ENCODE measurements around the gene TNFSF9.
"Not testable (repeated sequence)": the region's sequence is repeated elsewhere in the genome, so short reads cannot be mapped to it uniquely, and the experiment has no call there.

TNFSF9 gene

GRCh38 chr19:6508028-6508771, 22.6 kb upstream of the TNFSF9 start:
- DNase-seq: not testable (repeated sequence)

GRCh38 chr19:6509118-6509971, 21.5 kb upstream of the TNFSF9 start:
- no peak for DNase-seq

- DNase-seq: no peak
These were observed 20.2 kb upstream of the TNFSF9 start for GRCh38 chr19:6510618-6511017.

- no peak for DNase-seq
These were observed 16.7 kb upstream of the TNFSF9 start for GRCh38 chr19:6514089-6514488.

DNA sequence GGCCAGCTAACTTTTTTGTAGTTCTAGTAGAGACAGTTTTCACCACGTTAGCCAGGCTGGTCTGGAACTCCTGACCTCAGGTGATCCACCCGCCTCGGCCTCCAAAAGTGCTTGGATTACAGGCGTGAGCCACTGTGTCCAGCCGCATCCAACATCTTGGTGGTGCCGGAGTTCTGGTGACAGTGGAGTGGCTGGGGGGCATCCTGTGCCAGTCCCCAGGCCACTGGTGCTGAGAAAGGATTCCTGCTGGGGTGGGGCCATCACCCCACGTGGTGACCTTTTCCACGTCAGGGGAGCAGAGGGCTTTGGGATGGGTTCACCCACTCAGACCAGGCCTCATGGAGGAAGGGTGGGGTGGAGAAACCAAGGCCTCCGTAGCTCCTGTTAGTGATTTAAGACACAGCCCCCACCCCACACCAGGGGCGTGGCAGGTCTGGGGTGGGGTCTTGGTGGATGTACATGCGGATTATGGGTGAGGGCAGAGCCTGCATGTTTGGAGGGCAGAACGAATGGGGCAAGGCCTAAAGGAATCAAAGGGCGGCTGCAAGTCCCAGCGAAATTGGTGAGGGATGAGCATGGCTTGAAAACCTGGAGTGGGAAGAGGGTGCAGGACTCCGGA, 15.8 kb upstream of the TNFSF9 start:
- no peak for DNase-seq

DNA sequence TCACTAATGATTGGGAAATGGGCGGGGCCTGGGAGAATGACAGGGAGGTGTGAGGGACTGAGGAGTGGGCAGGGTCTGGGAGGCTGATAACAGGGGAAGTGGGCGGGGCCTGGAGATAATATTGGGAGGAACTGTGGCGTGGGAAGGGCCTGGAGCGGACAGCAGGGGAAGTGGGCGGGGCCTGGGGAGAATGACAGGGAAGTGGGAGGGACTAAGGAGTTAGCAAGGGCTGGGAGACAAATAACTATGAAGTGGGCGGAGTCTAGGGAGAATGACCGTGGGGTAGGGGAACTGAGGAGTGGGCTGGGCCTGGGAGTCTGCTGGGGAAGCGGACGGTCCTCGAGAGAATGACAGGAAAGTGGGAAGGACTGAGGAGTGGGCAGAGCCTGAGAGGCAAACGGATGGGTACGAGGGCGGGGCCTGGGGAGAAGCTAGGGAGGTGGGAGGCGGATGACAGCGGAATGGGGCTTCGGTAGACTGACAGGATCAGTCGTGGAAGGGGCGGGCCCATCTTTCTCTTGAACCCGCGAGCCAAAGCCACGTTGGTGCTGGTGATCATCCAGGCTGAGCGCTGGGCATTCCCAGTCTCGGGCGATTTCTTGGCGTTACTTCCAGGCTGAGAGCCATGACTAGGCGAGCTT, 14.7 kb upstream of the TNFSF9 start:
- peak; percentile 85 for DNase-seq

DNA sequence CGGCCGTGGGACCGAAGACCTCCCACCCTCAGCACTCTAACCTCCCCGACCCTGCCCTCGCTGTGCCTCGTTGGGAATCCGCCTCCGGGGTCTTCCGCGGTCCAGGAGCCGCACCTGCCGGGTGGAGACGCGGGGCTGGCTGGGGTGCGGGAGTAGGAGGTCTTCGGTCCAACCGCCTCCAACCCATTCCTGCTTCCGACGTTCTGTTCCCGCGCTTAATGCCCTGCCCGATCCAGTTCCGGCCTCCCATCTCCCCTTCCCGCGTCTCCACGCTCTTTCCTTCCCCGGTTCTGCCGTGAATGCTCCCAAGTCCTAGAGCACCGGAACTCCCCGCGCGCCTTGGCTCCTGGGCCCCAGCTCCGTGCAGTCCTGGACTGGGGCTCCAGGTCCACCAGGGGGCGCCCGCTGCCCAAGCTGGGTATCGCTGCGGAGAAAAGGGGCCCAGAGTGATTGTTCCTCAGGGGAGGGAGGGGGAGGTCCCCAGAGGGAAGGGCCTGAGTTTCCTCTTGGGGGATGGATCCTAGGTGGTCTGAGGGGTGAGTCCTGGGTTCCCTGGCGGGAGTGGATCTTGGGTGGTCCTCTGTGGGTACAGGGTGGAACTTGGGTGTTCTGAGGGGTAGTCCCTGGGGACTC, 14.1 kb upstream of the TNFSF9 start:
- peak; percentile 85 for DNase-seq

DNA sequence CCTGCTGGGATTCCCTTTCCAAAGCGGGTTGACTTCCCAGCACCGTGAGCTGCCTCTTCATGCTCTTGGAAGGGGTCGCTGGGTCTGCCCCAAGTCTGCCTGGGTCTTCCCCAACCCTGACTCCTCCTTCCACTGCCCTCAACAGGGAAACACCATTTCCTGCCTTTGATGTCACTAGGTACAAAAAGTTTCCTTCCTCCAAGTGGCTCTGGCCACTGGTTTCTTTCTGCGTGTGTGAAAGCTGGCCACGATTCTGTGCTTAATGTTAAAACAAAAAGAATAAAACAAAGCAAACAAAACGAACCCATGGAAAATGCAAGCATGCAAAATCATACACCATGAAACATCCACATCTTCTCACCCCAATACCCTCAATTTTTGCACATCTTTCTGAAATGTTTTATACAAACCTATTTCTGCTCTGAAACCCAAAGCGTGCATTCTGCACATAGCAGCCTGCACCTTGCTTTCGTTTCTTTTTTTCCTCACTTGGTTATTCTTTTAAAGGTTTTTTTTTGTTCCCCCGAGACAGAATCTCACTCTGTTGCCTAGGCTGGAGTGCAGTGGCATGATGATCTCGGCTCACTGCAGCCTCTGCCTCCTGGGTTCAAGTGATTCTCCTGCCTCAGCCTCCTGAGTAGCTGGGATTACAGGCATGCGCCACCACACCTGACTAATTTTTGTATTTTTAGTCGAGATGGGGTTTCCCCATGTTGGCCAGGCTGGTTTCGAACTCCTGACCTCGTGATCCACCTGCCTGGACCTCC, 12.5 kb upstream of the TNFSF9 start:
- no peak for DNase-seq

DNA sequence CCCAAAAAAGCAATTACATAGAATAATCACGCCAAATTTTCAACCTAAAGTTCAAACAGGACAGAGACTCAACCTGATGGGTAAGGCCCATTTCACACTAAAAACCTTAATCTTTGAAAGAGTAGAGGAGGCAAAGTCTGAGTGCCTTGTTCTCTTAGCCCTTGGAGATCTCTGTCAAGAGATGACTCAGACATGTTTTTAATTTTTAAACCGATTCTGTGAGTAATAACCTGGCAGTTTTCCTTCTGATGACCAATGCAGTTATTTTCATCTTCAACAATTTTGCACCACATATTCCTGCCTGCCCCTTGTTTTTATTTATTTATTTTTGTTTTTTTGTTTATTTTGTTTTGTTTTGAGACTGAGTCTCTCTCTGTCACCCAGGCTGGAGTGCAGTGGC, 11.5 kb upstream of the TNFSF9 start:
- no peak for DNase-seq

DNA sequence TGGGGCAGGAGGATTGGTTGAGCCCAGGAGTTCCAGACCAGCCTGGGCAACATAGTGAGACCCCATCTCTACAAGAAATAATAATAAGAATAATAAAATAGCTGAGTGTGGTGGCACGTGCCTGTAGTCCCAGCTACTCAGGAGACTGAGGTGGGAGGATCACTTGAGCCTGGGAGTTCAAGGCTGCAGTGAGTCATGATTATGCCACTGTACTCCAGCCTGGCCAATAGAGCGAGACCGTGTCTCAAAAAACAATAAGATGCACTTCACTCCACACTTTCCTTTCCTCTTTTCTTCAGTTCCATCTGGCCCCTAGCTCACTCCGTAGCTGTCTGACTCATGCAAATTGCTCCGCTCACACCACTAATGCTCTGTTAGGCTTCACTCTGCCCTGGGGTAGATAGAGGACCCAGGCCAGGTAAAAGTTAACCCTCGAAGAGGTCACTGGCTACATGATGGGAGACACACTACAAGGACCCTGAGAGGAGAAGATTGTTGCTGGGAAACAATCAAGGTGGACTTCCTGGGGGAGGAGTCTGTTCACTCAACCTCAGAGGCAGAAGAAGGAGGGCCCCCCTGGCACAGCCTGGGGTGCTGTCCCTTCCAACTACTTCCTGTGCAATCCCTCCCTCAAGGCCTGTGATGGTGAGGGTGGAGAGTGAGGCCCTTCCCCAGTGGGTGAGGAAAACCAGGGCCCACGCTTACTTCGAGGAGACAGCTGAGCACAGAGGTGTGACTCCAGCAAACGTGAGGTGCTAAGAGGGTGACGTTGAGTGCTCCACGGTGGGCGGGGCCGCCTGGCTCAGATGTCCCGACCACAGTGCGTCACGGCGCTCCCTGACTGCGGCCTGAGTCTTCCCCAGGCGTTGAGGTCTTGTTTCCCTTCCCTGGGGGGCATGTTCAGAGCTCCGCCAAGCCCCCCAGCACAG, 8.8 kb upstream of the TNFSF9 start:
- no peak for DNase-seq

DNA sequence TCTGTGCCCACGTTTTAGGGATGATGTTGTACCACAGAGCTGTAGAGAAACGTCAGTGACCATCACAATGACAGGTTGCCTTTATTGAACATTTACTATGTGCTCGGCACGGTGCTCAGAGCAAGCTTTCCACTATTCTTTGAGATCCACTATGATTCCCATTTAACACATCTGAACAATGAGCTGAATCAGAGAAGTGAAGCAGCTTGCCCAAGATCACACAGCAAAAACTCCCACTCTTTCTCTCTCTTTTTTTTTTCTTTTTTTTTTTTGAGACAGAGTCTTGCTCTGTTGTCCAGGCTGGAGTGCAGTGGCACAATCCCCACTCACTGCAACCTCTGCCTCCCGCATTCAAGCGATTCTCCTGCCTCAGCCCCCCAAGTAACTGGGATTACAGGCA, 8.1 kb upstream of the TNFSF9 start:
- DNase-seq: no peak

GRCh38 chr19:6524311-6524710, 6.5 kb upstream of the TNFSF9 start:
- no peak for DNase-seq

DNA sequence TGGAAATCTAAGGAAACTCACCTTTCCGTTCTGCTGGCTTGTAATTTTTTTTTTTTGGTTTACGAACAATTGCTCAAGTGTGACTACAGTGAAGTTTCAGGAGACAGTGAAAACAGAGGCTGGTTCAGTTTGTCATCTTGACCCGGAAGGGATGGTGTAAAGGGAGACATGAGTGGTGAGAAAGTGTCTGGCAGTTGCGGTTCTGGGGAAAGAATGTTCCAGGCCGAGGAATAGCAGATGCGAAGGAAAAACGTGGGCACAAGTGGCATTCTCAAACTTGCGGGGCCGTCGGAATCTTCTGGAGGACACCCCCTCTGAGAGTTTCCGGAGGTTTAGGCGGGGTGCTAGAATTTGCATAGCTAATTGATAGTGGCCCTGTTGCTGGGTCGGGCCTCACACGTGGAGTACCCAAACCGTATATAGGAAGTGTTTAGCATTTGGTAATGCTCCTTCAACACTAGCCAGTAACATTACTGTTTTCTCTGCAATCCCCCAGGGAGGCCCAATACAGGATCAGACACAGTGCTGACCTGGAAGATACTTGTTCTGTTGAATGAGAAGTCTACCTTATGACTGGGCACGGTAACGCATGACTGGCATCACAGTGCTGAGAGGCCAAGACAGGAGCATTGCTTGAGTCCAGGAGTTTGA, 2.8 kb upstream of the TNFSF9 start:
- DNase-seq: no peak

DNA sequence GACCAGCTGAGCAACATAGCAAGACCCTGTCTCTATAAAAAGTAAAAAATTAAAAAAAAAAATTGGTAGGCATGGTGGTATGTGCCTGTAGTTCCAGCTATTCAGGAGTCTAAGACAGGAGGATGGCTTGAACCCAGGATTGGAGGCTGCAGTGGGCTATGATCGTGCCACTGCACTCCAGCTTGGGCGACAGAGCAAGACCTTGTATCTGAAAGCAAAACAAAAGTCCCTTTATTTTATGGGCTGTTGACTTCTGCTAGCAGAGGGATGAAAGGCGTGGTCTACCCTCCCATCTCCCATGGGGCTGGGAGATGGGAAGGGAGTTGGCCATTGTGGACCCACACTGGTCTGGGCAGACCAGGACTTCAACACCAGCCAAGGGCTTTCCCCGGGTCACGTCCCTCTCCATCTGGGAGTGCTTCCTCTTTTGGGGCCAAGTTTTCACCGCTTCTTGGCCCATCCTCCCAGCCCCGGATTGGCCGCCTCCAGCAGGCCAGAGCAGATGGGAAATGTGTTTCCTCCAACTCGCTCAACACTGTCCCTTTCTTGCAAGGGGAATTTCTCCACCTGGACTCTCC, 2.2 kb upstream of the TNFSF9 start:
- DNase-seq: no peak

DNA sequence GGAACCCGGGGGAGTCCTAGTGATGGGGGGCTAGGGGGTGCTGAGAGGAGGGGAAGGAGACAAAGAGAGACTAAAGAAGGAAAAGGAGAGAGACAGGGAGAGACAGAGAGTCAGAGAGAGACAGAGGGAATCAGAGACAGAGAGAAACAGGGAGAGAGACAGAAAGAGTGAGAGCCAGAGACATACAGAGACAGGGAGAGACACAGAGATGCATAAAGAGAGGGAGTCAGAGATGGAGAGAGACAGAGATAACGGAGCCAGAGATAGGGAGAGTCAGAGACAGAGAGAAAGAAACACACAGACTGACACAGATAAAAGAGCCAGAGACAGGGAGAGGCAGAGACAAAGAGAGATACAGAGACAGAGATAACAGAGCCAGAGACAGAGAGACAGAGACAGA, 1.5 kb upstream of the TNFSF9 start:
- DNase-seq: no peak

- no peak for DNase-seq
These were observed 865 bp upstream of the TNFSF9 start for GRCh38 chr19:6529937-6530385.

GRCh38 chr19:6531163-6531955, 533 bp downstream of the TNFSF9 start:
- DNase-seq: no peak

DNA sequence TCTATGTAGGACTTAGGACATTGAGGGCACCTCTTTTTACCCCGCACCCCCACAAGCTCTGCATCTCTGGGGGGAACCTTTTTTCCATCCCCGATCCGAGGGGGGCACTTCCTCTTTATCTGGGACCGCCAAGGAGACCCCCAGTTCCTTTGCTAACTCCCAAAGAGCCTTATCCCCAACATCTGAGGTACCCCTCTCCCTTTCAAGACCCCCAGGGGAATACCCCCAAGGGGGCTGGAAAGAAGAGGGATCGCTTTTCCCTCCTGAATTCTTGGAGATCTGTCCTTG, 1.1 kb downstream of the TNFSF9 start:
- DNase-seq: no peak

All from right kidney (tissue), 1 donor.